Ishikawa (cell line): ENCODE data around the gene OTOR.

ENCODE experiments used
- CEBPB ChIP-seq: IDR thresholded peaks from 2 replicates; pipeline ENCODE4 v1.6.1; 2012
- CREB1 ChIP-seq: IDR thresholded peaks from 2 replicates; pipeline ENCODE4 v1.6.1; 2012; ENCODE audit warnings: low read depth
- TAF1 ChIP-seq: IDR thresholded peaks from 2 replicates; pipeline ENCODE4 v1.6.1; 2012; ENCODE audit warnings: low read depth, mild to moderate bottlenecking
- YY1 ChIP-seq: IDR thresholded peaks from 2 replicates; pipeline ENCODE4 v1.6.1; 2012; ENCODE audit warnings: low read depth
- TF ChIP-seq, protein P1 (sequence below): IDR thresholded peaks from 2 replicates; pipeline ENCODE4 v1.6.1; 2012
- TF ChIP-seq, protein P2 (sequence below): IDR thresholded peaks from 2 replicates; pipeline ENCODE4 v1.6.1; 2012; ENCODE audit warnings: low read depth, mild to moderate bottlenecking

DNA sequence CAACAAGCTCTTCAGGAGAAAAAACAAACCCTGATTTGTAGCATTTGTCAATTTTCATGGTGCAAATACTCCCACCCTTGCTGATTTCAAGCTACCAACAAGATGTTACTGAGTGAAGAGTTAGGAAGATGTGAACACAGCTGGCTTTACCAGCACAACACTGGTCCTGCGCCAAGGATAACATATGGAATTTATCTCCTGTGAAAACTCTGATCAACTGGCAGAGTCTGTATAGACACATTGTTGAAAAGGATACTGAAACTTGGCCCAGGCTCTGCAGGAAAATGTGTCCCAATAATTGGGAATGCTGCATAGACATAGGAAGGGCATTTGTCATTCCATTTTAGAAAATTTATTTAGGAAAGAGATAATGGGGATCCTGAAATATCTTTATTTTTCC, 29.0 kb downstream of the OTOR start:
- TF ChIP-seq TAF1: no peak
- TF ChIP-seq, protein P1, sequence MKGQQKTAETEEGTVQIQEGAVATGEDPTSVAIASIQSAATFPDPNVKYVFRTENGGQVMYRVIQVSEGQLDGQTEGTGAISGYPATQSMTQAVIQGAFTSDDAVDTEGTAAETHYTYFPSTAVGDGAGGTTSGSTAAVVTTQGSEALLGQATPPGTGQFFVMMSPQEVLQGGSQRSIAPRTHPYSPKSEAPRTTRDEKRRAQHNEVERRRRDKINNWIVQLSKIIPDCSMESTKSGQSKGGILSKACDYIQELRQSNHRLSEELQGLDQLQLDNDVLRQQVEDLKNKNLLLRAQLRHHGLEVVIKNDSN: no peak
- TF ChIP-seq CREB1: no peak
- TF ChIP-seq, protein P2, sequence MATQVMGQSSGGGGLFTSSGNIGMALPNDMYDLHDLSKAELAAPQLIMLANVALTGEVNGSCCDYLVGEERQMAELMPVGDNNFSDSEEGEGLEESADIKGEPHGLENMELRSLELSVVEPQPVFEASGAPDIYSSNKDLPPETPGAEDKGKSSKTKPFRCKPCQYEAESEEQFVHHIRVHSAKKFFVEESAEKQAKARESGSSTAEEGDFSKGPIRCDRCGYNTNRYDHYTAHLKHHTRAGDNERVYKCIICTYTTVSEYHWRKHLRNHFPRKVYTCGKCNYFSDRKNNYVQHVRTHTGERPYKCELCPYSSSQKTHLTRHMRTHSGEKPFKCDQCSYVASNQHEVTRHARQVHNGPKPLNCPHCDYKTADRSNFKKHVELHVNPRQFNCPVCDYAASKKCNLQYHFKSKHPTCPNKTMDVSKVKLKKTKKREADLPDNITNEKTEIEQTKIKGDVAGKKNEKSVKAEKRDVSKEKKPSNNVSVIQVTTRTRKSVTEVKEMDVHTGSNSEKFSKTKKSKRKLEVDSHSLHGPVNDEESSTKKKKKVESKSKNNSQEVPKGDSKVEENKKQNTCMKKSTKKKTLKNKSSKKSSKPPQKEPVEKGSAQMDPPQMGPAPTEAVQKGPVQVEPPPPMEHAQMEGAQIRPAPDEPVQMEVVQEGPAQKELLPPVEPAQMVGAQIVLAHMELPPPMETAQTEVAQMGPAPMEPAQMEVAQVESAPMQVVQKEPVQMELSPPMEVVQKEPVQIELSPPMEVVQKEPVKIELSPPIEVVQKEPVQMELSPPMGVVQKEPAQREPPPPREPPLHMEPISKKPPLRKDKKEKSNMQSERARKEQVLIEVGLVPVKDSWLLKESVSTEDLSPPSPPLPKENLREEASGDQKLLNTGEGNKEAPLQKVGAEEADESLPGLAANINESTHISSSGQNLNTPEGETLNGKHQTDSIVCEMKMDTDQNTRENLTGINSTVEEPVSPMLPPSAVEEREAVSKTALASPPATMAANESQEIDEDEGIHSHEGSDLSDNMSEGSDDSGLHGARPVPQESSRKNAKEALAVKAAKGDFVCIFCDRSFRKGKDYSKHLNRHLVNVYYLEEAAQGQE: no peak
- no peak for TF ChIP-seq CEBPB
- TF ChIP-seq YY1: no peak
